NCI-H460 (cell line): ENCODE data around the gene SUMO3. TPM values are rescaled to one million over a fixed set of nuclear protein-coding genes. Genes with fewer than 3 reads are reported as not detected.

Experiments
- DNase-seq: peaks from one replicate; pipeline ENCODE4 v3.0.0-alpha.2; 2016; ENCODE audit warnings: low read depth; ENCODE audit errors: extremely low read depth
- total RNA-seq: library from RNA; depleted of rRNA; stranded (reverse); fragments of >200 nt; shearing (Covaris generic); gene quantifications from 2 replicates; pipeline ENCODE4 v1.2.3, GENCODE V29; 2014

SUMO3 gene
- total RNA-seq, 1 experiment from 2014 or later, result 50.5 TPM

DNA sequence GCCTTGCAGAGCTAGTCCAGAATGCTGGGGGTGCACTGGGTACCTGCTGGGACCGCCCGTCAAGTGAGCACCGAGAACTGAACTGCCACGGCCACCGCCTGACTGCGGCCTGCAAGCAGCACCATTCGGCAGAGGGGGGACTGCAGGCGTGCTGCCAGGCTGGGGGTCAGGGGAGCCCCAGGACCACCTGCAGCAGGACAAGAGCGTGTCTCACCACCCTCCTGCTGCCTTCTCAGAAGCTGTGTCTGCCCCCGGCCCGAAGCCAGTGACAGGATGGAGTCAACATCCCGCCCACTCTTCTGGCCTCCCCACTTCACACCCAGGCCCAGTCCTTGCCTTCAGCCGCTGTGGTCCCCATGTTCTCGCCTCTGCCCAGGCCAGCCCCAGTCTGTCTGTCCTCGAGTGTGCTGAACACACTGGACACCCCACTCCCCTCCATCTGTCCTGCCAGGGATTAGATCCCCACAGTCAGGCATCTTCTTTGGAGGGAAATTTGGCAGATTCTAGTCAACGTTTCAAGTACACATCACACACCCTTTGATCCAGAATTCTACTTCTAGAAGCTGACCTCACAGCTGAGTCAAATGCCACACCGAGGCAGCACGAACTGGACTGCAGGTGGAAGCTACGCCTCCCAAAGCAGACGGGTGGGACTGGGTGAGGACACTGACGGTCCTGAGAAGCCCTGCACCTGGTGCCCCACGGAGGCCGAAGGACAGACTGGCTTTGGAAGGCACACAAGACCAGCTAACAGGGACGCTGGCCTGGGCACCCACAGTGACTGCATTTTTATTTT is 29.6 kb upstream of the SUMO3 start:
- DNase-seq, result no peak

DNA sequence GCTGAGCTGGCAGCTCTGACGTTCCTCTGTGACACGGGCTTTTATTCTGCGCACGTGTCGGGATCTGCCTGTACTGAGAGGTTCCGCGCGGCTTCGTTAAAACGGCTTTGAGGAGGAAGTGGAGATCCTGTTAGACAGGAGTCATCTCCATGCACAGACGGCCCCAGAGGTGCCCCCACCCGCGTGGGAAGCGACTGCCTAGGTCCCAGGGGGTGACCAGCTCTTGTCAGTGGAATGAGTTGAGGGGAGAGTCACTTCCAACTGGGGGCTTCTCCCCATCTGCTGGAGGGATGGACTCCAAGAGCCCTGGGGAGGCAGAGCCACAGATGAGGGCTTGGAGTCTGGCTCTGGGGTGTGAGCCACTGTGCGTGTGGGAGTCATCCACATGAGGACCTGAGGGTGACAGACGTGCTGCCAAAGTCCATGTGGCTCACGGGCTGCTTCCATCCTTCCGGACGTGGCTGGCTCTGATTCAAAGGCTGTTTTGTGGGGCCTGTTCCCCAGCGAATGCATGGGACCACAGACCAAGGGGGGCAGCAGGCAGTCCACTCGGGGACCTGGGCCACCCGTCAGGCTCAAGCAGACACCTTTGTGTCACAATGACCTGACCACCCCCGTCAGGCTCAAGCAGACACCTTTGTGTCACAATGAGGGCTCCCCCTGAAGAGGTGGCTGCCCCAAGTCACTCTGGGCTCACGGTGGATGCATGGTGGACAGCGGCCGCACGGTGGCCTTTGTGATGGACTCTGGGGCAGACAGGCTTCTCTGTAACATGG is 28.8 kb upstream of the SUMO3 start:
- DNase-seq, result no peak

GRCh38 chr21:44846224-44846484 is 28.3 kb upstream of the SUMO3 start:
- no peak for DNase-seq

DNA sequence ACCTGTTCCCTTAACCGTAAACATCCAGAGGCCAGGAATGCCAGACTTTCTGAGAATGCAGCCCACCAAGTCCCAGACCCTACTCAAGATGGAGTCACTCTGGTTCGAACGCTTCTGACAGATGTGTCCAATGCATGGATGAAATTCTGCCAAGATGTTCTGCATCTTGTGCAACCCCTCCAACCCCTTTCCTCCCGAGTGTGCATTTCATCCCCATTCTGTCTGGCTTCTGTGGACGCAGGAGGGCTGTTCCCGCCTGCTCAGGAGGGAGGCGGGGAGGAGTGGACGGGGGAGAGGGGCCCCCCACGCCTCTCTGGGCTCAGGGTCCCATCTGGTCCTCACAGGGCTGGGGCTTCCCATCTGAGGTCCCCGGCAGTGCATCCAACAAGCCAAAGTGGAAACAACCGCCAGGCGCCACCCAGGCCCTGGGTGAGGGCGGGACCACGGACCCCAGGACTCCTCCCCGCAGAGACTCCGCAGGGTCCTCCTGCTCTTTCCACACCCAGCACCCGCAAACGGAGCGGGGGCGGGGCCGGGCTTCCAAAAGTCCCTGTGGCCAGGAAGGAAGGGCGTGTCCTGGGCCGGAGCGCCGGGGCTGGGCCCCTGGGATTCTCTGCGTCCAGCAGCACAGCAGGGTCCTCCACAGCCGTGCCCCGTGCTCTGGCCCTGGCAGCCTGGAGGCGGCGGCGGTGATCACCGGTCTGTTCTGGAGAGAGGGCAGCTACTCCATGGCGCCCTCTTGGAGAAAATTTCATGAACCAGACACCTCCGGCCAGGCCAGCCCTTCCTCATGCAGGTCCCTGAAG is 27.8 kb upstream of the SUMO3 start:
- DNase-seq, result peak; percentile 30

DNA sequence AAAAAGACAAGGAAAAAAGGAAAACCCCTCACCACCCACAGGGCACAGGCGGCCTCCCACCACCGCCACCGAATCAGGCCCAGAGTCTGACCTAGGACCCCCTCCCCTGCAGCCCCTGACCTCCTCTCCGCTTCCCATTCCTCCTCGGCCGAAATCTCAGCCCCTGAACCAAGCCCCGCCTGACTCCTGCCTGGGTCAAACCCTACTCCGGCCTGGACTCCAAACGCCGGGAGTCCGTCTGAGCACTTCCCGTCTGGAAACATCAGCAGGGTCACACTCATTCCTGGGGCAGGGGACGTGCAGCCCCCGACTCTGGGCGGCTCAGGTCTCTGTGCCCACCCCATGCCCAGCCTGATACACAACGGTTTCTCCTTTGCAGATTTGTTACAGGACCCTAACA is 26.4 kb upstream of the SUMO3 start:
- no peak for DNase-seq

DNA sequence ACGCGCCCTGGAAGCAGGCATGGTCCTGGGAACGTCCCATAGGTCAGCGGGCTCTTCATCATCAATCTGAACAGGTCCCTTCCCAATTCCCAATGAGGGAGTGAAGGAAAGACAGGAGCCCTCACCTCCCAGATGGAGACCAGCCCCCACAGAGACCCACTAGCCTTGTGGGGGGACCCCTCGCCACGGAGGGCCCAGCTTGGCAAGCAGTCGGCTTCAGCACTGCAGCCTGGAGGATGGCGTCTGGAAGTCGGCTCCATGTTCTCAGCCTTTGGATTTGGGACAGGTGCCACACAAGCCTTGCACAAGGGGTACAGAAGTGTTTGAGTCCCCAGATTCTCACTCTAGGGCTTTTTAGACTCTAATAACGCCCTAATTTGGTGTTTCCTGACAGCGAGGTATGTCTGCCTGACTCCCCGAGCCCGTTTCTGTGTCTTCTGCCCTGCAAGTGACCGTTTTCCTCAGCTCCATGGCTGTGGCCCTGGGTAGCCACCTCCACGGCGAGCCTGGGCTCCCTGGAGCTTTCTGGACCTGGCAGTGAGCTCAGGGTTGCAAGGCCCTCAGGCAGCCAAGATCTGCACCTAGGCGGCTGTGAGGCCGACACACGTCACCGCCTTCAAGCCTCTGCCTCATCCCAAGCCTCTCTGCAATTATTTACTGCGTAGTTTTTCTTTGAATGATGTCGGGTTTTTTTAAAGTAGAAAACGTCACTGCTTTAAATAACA is 25.0 kb upstream of the SUMO3 start:
- no peak for DNase-seq

- DNase-seq, result no peak
Observed at GRCh38 chr21:44842087-44842486, 24.2 kb upstream of the SUMO3 start.

GRCh38 chr21:44840771-44841170 is 22.9 kb upstream of the SUMO3 start:
- DNase-seq, result no peak

- no peak for DNase-seq
Observed at GRCh38 chr21:44838951-44839350, 21.1 kb upstream of the SUMO3 start.

GRCh38 chr21:44838039-44838895 is 20.4 kb upstream of the SUMO3 start:
- no peak for DNase-seq

- no peak for DNase-seq
Observed at GRCh38 chr21:44837537-44837936, 19.7 kb upstream of the SUMO3 start.

DNA sequence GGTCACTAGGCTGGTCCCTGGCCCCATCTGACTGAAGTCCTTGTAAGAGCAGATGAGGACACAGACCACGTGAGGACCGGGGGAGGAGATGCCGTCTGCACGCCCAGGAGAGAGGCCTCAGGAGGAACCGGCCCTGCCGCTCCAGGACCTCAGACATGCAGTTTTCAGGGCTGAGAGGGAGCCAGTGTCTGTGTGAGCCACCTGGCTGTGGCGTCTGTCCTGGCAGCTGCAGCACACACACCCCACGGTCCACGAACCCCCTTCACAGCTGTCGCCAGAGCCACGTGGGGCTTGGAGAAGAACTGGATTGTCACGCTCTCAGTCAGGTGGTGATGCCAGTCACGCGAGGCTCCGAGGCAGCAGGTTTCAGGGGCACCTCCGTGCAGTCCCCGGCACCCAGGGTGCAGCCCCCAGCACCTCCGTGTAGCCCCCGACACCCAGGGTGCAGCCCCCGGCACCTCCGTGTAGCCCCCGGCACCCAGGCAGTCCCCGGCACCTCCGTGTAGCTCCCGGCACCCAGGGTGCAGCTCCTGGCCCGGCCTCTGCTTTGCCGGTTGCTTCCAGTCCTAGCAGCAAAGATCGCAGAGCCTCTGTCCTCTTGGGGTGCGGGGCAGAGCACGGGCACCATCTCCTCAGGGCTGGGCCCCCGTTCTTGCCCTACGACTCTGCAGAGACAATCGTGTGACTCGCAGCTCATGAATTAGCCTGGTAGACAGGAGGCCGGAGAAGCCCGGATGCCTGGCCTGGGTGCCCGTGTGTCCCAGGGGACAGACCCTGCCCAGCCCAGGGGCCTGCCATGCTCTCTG is 19.0 kb upstream of the SUMO3 start:
- DNase-seq, result no peak

- no peak for DNase-seq
Observed at GRCh38 chr21:44836349-44836665, 18.4 kb upstream of the SUMO3 start.

DNA sequence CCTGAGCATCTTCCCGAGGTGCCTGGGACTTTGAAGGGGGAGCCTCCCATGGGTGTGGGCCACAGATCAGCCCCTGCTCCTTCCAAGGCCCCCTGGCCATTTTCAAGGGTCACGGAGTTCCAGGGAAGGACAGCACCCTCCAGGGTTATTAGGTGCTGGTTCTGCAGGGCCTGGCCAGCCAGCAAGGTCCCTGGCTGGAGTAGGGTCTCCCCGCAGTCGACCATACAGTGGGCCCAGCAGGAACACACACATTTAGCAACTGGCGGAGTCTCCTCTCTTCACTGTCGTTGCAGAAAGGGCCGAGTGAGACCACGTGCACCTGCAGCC is 17.7 kb upstream of the SUMO3 start:
- DNase-seq, result no peak

DNA sequence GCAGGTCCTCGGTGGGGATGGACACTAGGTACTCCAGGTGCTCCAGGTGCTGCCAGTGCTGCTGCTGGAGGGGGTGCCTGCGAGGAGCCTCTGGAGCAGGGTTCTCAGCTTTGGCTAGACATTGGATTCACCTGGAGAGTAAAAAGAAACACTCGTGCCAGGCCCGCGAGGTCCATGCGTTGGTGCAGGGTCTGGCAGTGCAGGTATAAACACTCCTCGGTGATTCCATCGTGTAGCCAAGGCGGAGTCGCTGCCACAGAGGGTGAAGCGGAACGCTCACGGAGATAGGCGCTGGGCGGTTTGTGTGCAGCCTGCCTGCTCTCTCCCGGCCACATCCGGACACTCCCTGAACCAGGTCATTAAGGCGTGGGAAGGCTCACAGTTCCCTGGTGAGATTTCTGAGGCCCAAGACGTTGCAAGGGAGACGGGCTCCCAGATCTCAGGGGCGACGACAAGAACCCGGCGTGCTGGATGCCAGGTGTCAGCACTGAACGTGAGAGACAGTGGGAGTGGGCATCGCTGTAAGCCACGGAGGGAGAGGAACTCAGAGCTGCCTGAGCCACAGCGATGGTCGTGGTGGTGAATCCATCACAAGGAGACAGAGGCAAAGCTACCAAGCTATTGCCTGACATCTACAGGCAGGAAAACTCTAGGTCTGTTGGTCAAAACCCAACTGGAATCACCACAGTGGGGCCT is 17.2 kb upstream of the SUMO3 start:
- DNase-seq, result no peak

- no peak for DNase-seq
Observed at GRCh38 chr21:44834231-44834950, 16.5 kb upstream of the SUMO3 start.

DNA sequence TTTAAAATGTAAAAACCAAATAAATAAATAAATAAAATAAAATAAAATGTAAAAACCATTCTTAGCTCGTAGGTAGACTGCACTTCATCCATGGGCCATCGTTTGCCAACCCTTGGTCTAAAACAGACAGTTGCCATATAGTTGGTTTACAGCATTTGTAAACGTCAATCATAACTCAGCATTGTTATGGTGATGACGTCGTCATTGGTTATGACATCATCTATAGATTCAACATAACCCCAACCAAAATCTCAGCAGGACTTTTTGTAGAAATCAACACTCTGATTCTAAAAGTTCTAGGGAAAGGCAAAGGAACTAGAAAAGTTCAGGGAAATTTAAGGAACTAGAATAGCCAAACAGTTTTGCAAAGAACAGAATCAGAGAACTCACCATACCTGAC is 15.8 kb upstream of the SUMO3 start:
- no peak for DNase-seq
